ENCODE data around the gene GLS2. TPM values are rescaled to one million over a fixed set of nuclear protein-coding genes. Genes with fewer than 3 reads are reported as not detected.

Gene GLS2
- total and polyA plus RNA-seq, 9 of the 15 experiments (the other 6 are each of a cell fraction or from before 2014, with no cell fraction given), result 0.11 TPM; not detected in 8

DNA sequence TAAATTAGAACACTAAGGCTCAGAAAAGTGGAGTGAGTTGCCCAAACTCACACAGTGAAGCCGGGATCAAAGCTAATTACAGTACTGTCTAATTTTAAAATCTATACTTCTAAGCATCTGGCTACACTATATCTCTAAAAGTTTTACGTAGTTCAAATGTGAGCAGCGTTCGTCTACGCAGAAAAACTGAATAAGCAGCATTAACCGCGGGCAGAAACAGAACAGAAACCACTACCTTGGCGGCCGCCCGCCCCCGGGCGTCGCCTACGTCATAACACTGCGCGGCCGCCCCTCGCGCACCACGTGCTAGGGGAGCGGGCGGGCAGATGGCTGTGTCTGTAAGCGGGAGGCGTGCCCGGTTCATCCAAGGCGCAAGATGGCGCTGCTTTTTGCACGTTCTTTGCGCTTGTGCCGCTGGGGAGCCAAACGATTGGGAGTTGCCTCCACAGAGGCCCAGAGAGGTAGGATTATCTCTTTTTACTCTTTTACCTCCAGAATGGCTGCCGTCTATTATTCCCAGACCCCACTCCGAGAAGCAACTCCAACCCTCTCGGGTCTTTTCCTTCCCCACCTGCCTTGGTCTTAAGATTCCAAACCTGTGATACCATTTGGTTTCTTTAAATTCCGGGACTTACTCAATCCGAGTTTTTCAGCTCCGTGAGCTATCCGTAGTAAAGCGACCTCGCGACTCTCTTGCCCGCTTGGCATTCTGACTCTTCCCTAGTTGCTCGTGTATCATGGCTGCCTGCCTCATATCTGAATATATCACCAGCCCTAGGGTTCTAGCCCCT, 19.6 kb downstream of the GLS2 start, which contains the start of gene SPRYD4 (continued):
- no peak for TF ChIP-seq ESRRB (CRISPR knock-in tag; IDR thresholded peaks at IDR 0.05; ENCODE audit: borderline replicate concordance)
- TF ChIP-seq, protein P1, sequence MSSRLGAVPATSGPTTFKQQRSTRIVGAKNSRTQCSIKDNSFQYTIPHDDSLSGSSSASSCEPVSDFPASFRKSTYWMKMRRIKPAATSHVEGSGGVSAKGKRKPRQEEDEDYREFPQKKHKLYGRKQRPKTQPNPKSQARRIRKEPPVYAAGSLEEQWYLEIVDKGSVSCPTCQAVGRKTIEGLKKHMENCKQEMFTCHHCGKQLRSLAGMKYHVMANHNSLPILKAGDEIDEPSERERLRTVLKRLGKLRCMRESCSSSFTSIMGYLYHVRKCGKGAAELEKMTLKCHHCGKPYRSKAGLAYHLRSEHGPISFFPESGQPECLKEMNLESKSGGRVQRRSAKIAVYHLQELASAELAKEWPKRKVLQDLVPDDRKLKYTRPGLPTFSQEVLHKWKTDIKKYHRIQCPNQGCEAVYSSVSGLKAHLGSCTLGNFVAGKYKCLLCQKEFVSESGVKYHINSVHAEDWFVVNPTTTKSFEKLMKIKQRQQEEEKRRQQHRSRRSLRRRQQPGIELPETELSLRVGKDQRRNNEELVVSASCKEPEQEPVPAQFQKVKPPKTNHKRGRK (tag; IDR thresholded peaks at IDR 0.05), result no peak
- TF ChIP-seq, protein P2, sequence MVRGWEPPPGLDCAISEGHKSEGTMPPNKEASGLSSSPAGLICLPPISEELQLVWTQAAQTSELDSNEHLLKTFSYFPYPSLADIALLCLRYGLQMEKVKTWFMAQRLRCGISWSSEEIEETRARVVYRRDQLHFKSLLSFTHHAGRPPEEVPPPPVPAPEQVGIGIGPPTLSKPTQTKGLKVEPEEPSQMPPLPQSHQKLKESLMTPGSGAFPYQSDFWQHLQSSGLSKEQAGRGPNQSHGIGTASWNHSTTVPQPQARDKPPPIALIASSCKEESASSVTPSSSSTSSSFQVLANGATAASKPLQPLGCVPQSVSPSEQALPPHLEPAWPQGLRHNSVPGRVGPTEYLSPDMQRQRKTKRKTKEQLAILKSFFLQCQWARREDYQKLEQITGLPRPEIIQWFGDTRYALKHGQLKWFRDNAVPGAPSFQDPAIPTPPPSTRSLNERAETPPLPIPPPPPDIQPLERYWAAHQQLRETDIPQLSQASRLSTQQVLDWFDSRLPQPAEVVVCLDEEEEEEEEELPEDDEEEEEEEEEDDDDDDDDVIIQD (CRISPR knock-in tag; IDR thresholded peaks at IDR 0.05), result no peak
- TF ChIP-seq MCM2 (IDR thresholded peaks at IDR 0.05; ENCODE audit: low read depth), result no peak
- no peak for TF ChIP-seq PURB (CRISPR knock-in tag; IDR thresholded peaks at IDR 0.05; ENCODE audit: low read depth)
- TF ChIP-seq, protein P3, sequence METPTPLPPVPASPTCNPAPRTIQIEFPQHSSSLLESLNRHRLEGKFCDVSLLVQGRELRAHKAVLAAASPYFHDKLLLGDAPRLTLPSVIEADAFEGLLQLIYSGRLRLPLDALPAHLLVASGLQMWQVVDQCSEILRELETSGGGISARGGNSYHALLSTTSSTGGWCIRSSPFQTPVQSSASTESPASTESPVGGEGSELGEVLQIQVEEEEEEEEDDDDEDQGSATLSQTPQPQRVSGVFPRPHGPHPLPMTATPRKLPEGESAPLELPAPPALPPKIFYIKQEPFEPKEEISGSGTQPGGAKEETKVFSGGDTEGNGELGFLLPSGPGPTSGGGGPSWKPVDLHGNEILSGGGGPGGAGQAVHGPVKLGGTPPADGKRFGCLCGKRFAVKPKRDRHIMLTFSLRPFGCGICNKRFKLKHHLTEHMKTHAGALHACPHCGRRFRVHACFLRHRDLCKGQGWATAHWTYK (CRISPR knock-in tag; IDR thresholded peaks at IDR 0.05), result no peak
- no peak; the same call in 1 of the 2 replicates for TF ChIP-seq ZEB2 (IDR thresholded peaks at IDR 0.05)
- TF ChIP-seq, protein P4, sequence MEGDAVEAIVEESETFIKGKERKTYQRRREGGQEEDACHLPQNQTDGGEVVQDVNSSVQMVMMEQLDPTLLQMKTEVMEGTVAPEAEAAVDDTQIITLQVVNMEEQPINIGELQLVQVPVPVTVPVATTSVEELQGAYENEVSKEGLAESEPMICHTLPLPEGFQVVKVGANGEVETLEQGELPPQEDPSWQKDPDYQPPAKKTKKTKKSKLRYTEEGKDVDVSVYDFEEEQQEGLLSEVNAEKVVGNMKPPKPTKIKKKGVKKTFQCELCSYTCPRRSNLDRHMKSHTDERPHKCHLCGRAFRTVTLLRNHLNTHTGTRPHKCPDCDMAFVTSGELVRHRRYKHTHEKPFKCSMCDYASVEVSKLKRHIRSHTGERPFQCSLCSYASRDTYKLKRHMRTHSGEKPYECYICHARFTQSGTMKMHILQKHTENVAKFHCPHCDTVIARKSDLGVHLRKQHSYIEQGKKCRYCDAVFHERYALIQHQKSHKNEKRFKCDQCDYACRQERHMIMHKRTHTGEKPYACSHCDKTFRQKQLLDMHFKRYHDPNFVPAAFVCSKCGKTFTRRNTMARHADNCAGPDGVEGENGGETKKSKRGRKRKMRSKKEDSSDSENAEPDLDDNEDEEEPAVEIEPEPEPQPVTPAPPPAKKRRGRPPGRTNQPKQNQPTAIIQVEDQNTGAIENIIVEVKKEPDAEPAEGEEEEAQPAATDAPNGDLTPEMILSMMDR (IDR thresholded peaks at IDR 0.05 in 2 of 3, conservative IDR thresholded peaks at IDR 0.05 in 1 of 3; ENCODE audit: insufficient read depth in 2 of 3, low read depth in 1 of 3, low read length in 3 of 3), result peak; percentile 45 to 52 (median 50)

Data from K562 (cell line).